Neural cell (in vitro differentiated cells): Measurements from ENCODE around the gene ZNF197. TPM values are rescaled to one million over a fixed set of nuclear protein-coding genes. Genes with fewer than 3 reads are reported as not detected.
A peak's percentile ranks its signal among the peaks of the same experiment; 100 is the strongest.

Experiments used
- H2AFZ ChIP-seq: fragments of 200-600, 300-800 bp; sonication (generic), shearing (Covaris generic); 2 replicates; pipeline ENCODE4 v1.6.0; 2014; ENCODE audit warnings: low read depth, mild to moderate bottlenecking, antibody characterized with exemption, low read length, moderate library complexity
- H3F3A ChIP-seq: fragments of 200-600 bp; shearing (Covaris generic); 2 replicates; pipeline ENCODE4 v1.6.1; 2016; ENCODE audit warnings: mild to moderate bottlenecking, moderate library complexity, mixed read lengths, antibody characterized with exemption, low read length; ENCODE audit not compliant: insufficient read depth, poor library complexity, severe bottlenecking
- H3K27ac ChIP-seq: fragments of 200-600, 300-800 bp; sonication (generic), shearing (Covaris generic); 2 replicates; pipeline ENCODE4 v1.5.1; 2014; ENCODE audit warnings: mild to moderate bottlenecking, low read length, moderate library complexity
- H3K27me3 ChIP-seq: fragments of 300-800, 200-600 bp; sonication (generic), shearing (Covaris generic); 2 replicates; pipeline ENCODE4 v1.6.0; 2014; ENCODE audit warnings: mild to moderate bottlenecking, low read depth, low read length, moderate library complexity; ENCODE audit not compliant: insufficient read depth
- H3K36me3 ChIP-seq: fragments of 300-800, 200-600 bp; sonication (generic), shearing (Covaris generic); 2 replicates; pipeline ENCODE4 v1.5.1; 2014; ENCODE audit warnings: mild to moderate bottlenecking, antibody characterized with exemption, low read length, moderate library complexity; ENCODE audit not compliant: insufficient read depth
- H3K4me2 ChIP-seq: fragments of 300-800, 200-600 bp; sonication (generic), shearing (Covaris generic); 2 replicates; pipeline ENCODE4 v1.6.0; 2014; ENCODE audit warnings: mild to moderate bottlenecking, low read length
- H3K4me3 ChIP-seq: fragments of 300-800, 200-600 bp; sonication (generic), shearing (Covaris generic); 2 replicates; pipeline ENCODE4 v1.5.1; 2014; ENCODE audit warnings: mild to moderate bottlenecking, low read length, moderate library complexity
- H3K79me2 ChIP-seq: fragments of 200-600 bp; shearing (Covaris generic); replicated peaks from 2 replicates; pipeline ENCODE4 v1.6.0; 2014; ENCODE audit warnings: mild to moderate bottlenecking, low read length, moderate library complexity; ENCODE audit not compliant: insufficient read depth
- H3K9ac ChIP-seq: fragments of 300-800, 200-600 bp; sonication (generic), shearing (Covaris generic); 2 replicates; pipeline ENCODE4 v1.6.1; 2016; ENCODE audit warnings: mild to moderate bottlenecking, low read length, mixed read lengths
- H3K9me2 ChIP-seq: fragments of 200-600 bp; shearing (Covaris generic); 2 replicates; pipeline ENCODE4 v1.6.1; 2016; ENCODE audit warnings: mild to moderate bottlenecking, low read length, mixed read lengths; ENCODE audit not compliant: insufficient read depth
- H3K9me3 ChIP-seq: fragments of 200-600, 300-800 bp; sonication (generic), shearing (Covaris generic); 2 replicates; pipeline ENCODE4 v1.6.1; 2016; ENCODE audit warnings: mild to moderate bottlenecking, mixed run types, low read length, moderate library complexity, mixed read lengths
- H4K20me1 ChIP-seq: fragments of 200-600 bp; shearing (Covaris generic); 2 replicates; pipeline ENCODE4 v1.6.1; 2016; ENCODE audit warnings: mild to moderate bottlenecking, mixed run types; ENCODE audit not compliant: insufficient read depth
- EP300 ChIP-seq: fragments of 450-650 bp; conservative IDR thresholded peaks from 2 replicates; pipeline ENCODE4 v1.6.1; 2014; ENCODE audit warnings: antibody characterized with exemption, mild to moderate bottlenecking, moderate library complexity; ENCODE audit not compliant: poor library complexity, severe bottlenecking
- EZH2 ChIP-seq: fragments of 200-600, 300-800 bp; shearing (Covaris generic), sonication (generic); IDR thresholded peaks from 2 replicates; pipeline ENCODE4 v1.6.1; 2014; ENCODE audit warnings: antibody characterized with exemption, low read length, borderline replicate concordance, mild to moderate bottlenecking; ENCODE audit not compliant: insufficient read depth, poor library complexity, severe bottlenecking
- MXI1 ChIP-seq: fragments of 450-650 bp; conservative IDR thresholded peaks from 2 replicates; pipeline ENCODE4 v1.6.1; 2014; ENCODE audit warnings: antibody characterized with exemption, mild to moderate bottlenecking; ENCODE audit not compliant: poor library complexity, severe bottlenecking
- POLR2AphosphoS5 ChIP-seq: IDR thresholded peaks from 2 replicates; pipeline ENCODE4 v1.6.1; 2012
- RAD21 ChIP-seq: fragments of 450-650 bp; conservative IDR thresholded peaks from 2 replicates; pipeline ENCODE4 v1.6.1; 2014; ENCODE audit warnings: antibody characterized with exemption, mild to moderate bottlenecking, moderate library complexity
- SMC3 ChIP-seq: fragments of 450-650 bp; conservative IDR thresholded peaks from 2 replicates; pipeline ENCODE4 v1.6.1; 2014; ENCODE audit warnings: antibody characterized with exemption, mild to moderate bottlenecking, moderate library complexity; ENCODE audit not compliant: poor library complexity
- TAF1 ChIP-seq: IDR thresholded peaks from 2 replicates; pipeline ENCODE4 v1.6.1; 2012; ENCODE audit warnings: low read depth
- polyA minus RNA-seq: library from RNA; depleted of rRNA, polyadenylated mRNA; stranded (reverse); fragments of >200 nt; gene quantifications from 2 replicates; pipeline ENCODE4 v1.2.3, GENCODE V29; 2014
- polyA plus RNA-seq: library from polyadenylated mRNA; depleted of rRNA; stranded (reverse); fragments of >200 nt; gene quantifications from 2 replicates; pipeline ENCODE4 v1.2.3, GENCODE V29; 2014
- TF ChIP-seq, protein P1 (sequence below): IDR thresholded peaks from 2 replicates; pipeline ENCODE4 v1.6.1; 2012; ENCODE audit warnings: borderline replicate concordance
- TF ChIP-seq, protein P2 (sequence below): fragments of 450-650 bp; IDR thresholded peaks from 2 replicates; pipeline ENCODE4 v1.5.1; 2014; ENCODE audit warnings: antibody characterized with exemption, mild to moderate bottlenecking, moderate library complexity; ENCODE audit not compliant: poor library complexity, severe bottlenecking

Gene ZNF197
- polyA plus RNA-seq, result 51.9 and 64.1 TPM in 2 replicates
- polyA minus RNA-seq, result 149 and 169 TPM in 2 replicates

DNA sequence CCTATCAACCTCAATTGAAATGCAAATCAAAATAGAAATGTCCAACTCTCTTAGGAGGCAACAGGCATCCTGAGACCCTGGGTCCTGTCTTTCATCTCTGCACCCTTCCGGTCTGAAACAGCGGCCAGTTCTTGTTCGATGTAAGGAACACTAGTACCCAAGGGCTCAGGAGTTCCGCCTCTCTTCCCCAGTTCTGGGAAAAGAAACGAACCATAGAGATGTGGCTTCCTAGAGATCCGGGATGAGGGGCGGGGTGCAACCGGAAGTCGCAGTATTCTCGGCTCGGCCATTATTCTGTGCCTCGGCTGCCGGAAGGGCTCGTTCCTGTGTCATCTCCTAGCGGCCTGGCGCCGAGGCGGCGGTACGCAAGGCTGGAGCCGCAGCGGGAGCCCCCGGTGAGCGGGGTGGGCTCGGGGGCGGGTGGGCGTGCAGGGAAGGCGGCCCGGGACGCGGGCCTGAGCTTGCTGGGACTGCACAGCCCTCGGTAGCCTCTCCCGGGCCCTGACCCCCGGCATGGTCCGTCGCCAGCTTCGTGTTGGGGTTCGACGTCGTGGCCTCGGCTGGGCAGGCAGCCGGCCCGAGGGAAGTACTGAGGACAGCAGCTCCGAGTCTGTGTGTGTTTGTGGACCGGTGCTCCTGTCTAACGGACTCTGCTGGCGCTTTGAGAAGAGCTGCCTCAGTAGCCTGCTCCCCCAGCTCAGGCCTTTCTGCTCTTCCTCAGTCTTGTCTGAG is at the start of gene ZNF197:
ZNF197 (plus strand) TSS at position 288 of the 732 bp plus-strand sequence. CDS start 4,119 bp downstream, outside the sequence.
- Histone ChIP-seq H3K4me2 (peak within 1 kb of the TSS; percentile 97), H3K4me3 (peak within 1 kb of the TSS; percentile 97), H3K36me3 (no peaks in the 10 kb centered on the region), H2AFZ (peak within 1 kb of the TSS; percentile 95), H3K27me3 (no peaks in the 10 kb centered on the region), H3K9me3 (no peaks in the 10 kb centered on the region), H3F3A (no peaks in the 10 kb centered on the region), H3K79me2 (peaks cover 44% of the 10 kb centered on the region), H4K20me1 (no peaks in the 10 kb centered on the region), H3K9me2 (no peaks in the 10 kb centered on the region), H3K9ac (peak within 1 kb of the TSS; percentile 94), H3K27ac (peak within 1 kb of the TSS; percentile 94)
- peak; percentile 19 for TF ChIP-seq EP300
- TF ChIP-seq, protein P1, sequence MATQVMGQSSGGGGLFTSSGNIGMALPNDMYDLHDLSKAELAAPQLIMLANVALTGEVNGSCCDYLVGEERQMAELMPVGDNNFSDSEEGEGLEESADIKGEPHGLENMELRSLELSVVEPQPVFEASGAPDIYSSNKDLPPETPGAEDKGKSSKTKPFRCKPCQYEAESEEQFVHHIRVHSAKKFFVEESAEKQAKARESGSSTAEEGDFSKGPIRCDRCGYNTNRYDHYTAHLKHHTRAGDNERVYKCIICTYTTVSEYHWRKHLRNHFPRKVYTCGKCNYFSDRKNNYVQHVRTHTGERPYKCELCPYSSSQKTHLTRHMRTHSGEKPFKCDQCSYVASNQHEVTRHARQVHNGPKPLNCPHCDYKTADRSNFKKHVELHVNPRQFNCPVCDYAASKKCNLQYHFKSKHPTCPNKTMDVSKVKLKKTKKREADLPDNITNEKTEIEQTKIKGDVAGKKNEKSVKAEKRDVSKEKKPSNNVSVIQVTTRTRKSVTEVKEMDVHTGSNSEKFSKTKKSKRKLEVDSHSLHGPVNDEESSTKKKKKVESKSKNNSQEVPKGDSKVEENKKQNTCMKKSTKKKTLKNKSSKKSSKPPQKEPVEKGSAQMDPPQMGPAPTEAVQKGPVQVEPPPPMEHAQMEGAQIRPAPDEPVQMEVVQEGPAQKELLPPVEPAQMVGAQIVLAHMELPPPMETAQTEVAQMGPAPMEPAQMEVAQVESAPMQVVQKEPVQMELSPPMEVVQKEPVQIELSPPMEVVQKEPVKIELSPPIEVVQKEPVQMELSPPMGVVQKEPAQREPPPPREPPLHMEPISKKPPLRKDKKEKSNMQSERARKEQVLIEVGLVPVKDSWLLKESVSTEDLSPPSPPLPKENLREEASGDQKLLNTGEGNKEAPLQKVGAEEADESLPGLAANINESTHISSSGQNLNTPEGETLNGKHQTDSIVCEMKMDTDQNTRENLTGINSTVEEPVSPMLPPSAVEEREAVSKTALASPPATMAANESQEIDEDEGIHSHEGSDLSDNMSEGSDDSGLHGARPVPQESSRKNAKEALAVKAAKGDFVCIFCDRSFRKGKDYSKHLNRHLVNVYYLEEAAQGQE, result peak; percentile 65
- TF ChIP-seq, protein P2, sequence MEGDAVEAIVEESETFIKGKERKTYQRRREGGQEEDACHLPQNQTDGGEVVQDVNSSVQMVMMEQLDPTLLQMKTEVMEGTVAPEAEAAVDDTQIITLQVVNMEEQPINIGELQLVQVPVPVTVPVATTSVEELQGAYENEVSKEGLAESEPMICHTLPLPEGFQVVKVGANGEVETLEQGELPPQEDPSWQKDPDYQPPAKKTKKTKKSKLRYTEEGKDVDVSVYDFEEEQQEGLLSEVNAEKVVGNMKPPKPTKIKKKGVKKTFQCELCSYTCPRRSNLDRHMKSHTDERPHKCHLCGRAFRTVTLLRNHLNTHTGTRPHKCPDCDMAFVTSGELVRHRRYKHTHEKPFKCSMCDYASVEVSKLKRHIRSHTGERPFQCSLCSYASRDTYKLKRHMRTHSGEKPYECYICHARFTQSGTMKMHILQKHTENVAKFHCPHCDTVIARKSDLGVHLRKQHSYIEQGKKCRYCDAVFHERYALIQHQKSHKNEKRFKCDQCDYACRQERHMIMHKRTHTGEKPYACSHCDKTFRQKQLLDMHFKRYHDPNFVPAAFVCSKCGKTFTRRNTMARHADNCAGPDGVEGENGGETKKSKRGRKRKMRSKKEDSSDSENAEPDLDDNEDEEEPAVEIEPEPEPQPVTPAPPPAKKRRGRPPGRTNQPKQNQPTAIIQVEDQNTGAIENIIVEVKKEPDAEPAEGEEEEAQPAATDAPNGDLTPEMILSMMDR, result peak; percentile 31
- peak; percentile 90 for TF ChIP-seq POLR2AphosphoS5
- TF ChIP-seq EZH2, result no peak
- TF ChIP-seq MXI1, result peak; percentile 64
- TF ChIP-seq TAF1, result peak; percentile 91
- TF ChIP-seq RAD21, result peak; percentile 17
- TF ChIP-seq SMC3, result peak; percentile 23

DNA sequence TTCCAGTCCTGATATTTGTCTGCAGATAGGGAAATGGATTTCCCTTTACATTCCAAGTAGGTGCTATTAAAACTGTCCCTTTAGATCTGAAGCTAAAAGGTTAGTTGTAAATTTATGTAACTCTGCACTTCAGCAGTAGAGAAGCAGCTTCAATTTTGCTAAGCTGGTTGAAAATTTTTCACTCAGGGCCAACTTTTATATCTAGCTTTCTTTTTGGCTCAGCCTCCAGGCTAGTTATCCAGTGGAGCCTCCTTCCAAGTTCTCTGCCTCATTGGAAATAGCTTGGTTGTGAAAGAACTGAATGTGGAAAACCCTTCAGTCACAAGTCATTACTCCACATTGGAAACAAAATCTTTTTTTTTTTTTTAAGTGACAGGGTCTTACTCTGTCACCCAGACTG is 48.2 kb upstream of the ZNF197 start:
- no peak overlapping the region for H3K9ac ChIP-seq
- H3F3A ChIP-seq, result no peaks in the 10 kb centered on the region

More for the DNA sequence above, 48.2 kb upstream of the ZNF197 start:
- Histone ChIP-seq H4K20me1 (no peaks in the 10 kb centered on the region), H3K4me2 (no peak overlapping the region), H2AFZ (no peak overlapping the region), H3K79me2 (no peaks in the 10 kb centered on the region), H3K9me2 (no peaks in the 10 kb centered on the region), H3K27me3 (no peaks in the 10 kb centered on the region), H3K36me3 (no peaks in the 10 kb centered on the region), H3K27ac (no peak overlapping the region), H3K9me3 (no peaks in the 10 kb centered on the region), H3K4me3 (no peak overlapping the region)
- TF ChIP-seq EP300 (no peak), EZH2 (no peak), SMC3 (no peak), POLR2AphosphoS5 (no peak), TAF1 (no peak), RAD21 (no peak), MXI1 (no peak)
- TF ChIP-seq, protein P2, result no peak
- TF ChIP-seq, protein P1, result no peak
